HG02840 (cell line): ENCODE data around the gene COL11A2.
"Not testable (repeated sequence)": the region's sequence is repeated elsewhere in the genome, so short reads cannot be mapped to it uniquely, and the experiment has no call there.

Experiments
- ATAC-seq: cut with Tn5 transposase; IDR thresholded peaks from one replicate; pipeline ENCODE4 v1.9.1; 2021; ENCODE audit warnings: mild to moderate bottlenecking, moderate library complexity, moderate number of reproducible peaks; ENCODE audit not compliant: unreplicated experiment, low FRiP score

The COL11A2 gene

DNA sequence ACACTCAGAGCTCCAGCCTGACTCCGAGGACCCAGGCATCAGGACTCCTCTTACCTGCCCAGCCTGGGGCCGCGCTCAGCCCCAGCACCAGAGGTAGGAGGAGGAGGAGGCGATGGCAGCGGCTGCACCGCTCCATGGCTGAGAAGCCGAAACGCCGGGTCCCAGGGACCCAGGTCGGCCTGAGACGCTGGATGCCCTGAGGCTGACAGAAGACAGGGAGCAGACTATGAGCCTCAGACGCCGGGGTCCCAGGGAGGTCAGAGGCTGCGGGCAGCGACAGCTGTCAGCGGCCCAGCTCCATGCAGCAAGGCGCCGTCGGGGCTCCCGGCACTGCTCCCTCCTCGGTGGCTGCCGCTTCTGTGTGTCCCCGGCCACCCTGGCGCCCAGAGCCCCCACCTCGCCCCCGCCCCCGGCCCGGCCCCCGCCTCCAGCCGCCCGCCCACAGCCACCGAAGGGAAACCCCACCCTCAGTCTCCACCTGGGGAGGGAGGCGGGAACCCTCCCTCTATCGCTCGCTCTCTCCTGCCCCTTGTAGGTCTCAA is at the start of gene COL11A2:
Gene COL11A2, minus strand, starts transcription at position 363 of the 542 bp plus-strand sequence. Its CDS starts 227 bp downstream, at position 136.
- no peak for ATAC-seq

DNA sequence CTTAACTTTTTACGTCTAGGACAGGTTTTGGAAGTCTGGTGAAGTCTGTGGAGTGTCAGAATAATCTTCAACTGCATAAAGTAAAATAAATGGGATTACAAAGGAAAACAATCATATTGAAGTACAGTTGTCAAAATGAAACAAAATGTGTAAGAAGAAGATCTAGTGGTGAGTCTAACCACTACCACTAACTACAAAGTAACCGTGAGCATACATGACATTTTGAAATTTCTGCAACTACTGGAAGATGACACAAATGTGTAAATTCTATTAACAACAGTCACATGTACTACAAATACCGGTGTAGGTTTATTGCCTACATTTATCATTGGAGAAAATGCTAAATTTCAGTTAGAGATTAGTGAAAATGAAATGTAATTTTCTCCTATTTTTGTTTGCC is 49.7 kb upstream of the COL11A2 start:
- ATAC-seq = no peak

DNA sequence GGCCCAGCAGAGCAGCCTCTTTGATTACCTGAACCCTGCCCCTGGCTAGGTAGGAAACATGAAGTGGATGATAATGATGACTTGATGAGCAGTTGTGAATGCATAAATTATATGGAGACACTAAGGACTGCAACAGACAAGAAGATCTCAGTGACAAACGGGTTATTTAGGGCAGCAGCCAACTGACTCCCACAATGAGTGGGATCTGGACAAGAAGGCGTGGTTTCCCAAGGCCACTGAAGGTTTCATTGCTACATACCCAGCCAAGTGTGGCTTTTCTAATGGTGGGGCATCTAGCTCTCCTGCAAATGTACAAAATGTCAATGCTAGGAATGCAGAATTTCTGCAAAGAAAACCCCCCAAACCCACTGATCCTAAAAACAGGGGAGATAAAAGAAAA is 45.5 kb upstream of the COL11A2 start:
- no peak for ATAC-seq

DNA sequence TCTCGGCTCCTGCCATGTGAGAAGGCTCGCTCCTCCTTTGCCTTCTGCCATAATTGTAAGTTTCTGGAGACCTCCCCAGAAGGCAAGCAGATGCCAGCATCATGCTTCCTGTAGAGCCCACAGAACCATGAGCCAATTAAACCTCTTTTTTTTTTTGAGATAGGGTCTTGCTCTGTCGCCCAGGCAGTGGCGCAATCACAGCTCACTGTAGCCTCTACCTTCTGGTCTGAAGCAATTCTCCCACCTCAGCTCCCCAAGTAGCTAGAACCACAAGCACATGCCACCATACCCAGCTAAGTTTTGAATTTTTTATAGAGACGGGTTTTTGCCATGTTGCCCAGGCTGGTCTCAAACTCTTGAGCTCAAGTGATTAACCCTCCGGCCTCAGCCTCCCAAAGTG is 44.6 kb upstream of the COL11A2 start:
- no peak for ATAC-seq

DNA sequence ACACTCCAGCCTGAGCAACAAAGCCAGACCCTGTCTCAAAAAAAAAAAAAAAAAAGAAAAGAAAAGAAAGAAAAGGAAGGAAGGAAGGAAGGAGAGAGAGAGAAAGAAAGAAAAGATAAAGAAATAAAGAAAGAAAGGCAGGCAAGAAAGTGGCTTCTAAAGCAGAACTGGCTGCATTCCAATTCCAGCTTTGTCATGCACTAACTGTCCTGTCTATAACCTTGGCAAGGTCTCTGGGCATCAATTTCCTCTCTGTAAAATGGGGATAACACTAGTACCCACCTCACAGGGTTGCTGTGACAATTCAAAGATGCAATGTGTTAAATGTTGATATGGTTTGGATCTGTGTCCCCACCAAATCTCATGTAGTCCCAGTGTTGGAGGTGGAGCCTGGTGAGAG is 44.1 kb upstream of the COL11A2 start:
- ATAC-seq = no peak

DNA sequence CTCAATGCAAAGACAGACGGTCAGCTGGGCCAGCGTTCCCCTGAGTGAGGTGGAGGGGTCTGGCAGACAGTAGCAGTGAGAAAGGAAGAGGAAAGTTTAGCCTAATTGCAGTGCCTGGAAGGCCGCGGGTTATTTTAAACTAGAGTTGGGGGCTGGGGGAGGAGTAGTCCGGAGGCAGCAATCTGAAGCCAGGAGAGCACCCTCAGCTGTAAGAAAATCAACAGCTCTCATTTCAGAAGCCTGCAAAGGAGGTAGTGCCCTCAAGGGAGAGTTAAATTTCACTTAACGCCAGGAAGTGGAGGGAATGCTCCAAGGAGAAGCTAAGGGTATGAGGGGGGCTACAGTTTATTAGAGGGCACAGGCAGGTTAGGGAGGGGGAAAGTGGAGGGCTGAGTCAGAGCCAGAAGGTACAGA is 43.0 kb upstream of the COL11A2 start:
- ATAC-seq = no peak

DNA sequence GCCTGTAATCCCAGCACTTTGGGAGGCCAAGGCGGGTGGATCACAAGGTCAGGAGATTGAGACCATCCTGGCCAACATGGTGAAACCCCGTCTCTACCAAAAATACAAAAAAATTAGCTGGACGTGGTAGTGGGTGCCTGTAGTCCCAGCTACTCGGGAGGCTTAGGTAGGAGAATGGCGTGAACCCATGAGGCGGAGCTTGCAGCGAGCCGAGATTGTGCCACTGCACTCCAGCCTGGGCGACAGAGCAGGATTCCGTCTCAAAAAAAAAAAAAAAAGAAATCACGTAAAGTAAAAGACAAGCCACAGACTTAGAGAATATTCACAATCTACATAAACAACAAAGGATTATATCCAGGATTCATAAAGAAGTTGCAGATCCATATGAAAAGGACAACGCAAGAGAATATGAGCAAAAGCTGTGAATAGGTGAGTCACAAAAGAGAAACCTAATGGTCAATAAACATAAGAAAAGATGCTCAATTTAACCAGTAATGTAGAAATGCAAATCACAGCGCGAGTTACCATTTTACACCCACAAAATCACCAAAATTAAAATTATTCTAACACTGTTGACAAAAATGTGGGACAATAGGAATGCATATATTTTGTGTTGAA is 34.3 kb upstream of the COL11A2 start:
- not testable (repeated sequence) for ATAC-seq

DNA sequence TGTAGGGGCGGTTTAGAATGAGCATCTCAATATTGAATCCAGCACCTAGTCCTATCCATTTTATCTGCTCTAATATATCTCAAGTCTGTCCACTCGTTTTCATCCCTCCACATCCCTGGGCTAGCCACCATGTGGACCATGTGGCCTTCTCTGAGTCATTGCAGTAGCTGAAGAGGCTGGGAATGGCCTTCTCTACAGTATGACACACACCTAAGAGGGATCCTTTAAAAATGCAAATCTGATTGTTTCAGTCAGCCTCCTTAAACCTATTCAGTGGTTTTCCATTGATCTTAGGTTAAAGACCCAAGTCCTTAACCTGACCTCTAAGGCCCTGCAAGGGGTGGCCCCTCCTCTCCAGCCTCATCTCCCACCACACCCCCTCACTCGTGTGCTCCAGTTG is 25.4 kb upstream of the COL11A2 start:
- ATAC-seq = no peak

DNA sequence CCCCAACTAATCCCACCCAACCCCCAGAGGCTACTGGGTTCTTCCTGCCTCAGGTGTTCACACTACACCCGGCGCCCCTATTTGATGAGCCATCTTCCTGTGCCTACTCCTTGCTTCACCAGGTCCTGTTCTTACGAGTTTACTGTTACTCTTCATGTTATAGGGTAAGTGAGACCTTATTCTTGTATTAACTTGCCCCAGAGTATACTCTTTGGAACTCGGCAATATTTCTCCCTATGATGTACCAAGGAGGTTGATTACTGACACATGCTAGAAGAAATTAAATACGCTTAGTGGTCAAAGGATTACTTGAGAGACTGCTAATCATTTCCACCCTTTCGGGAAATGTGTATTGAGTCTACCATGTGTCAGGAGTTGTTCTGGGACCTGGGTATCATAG is 25.0 kb upstream of the COL11A2 start:
- ATAC-seq = no peak

DNA sequence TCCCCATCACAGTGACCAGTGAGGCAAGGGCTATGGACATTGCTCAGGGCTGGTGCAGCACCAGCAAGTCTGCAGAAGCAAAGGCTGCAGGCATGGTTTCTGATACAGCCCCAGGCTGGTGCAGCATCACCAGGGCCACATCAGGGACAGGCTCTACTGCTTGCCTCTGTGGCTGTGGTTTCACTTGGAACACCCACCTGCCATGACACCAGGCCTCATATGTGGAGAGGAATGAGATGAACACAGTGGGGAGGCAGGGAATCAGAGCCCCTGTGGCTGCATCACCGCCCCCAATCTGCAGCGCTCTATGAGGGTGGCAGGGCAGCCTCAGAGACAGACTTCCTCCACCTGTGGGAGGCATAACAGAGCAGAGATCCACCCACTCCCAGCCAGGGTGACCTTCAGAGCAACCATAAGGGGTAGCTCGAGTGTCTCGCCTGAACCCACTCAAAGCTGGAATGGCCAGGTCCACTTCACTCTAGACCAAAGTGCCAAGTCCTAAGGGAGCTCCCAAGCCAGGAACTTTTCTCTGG is 23.9 kb upstream of the COL11A2 start:
- no peak for ATAC-seq

DNA sequence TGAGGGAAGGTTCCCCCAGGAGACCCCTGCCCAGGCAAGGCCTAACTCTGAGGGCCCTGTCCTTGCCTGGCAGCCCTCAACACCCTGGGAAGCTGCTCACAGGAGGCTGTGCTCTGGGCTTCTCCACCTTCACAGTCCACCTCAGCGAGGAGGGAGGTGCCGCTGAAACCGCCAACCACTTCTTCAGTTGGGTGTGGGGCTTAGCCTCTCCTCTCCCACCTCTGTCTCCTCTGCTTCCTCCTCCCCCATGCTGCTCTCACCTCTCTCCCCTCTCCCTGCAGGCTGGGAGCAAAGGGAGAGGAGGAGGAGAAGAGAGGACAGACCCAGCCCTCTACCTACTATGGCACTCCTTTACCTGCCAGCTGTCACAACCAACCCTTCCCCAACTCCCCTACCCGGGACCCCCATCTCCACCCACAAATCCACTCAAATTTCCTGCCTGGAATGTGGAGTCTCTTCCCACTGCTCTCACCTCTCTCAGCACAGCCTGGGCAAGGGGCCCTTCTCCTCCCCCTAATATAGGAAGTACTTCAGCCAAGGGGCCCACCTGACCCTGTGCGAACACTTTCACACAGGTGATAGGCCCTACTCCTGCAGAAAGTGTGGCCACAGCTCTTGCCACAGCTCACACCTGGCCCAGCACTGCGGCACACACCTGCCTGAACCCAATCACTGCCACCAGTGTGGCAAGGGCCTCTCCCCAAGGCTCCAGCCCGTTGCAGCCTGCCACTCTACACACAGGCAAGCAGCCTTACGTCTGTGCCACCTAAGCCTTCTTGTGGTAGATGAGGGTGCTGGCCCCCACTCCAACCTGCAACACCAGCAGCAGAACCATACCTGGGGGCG is 23.2 kb upstream of the COL11A2 start:
- no peak for ATAC-seq

DNA sequence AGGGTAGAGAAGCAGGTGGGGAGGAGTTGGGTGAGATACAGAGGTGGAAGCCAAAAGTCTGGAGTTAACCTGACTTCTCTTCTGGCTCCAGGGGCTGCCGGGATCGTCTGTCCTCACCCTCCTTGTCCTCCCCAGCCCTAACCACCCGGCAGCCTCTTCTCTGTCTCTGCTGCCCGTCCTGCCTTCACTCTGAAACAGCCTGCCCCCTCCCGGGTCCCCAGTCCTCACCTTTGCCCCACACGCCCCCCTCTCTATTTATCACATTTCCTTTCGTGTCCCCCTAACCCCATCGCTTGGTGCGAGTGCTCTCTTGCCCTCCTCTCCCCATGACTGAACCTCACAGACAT is 21.7 kb upstream of the COL11A2 start:
- no peak for ATAC-seq

DNA sequence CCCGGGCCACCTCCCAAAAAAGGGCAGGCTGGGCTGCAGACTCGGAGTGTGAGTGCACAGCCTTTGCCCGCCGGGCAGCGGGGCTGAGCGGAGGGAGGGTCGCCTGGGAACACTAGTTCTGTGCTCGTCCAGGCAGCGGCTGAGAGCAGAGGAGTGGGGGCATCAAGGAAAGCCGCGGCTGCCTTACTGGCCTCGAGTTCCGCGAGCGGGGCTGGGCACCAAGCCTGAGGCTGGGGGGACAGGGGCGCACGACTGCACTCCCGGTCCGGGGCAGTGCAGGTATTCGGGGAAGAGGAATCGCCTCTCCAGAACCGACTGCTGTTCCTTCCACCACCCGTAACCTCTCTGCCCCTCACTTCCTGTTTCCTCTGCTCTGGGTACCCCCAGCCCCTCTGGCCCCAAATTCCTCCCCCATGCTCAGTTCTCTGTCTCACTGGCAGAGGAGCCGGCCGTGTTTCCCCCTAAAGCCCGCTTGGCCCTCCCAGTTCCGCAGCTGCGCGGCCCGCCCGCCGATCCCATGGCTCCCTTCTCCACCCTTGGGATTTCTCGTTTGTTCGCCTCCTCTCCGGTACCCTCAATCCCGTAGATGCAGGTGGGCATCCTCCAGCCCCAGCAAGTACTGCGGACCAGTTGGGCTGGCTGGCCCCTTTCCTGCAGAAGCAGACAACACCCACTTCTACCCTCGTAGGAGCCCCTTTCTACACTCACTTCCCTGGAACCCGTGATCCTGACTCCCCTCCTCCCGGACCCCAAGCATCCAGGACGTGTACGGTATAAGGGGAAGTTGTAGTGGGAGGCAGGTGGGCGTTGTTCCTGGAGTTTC is 21.1 kb upstream of the COL11A2 start:
- ATAC-seq = no peak

DNA sequence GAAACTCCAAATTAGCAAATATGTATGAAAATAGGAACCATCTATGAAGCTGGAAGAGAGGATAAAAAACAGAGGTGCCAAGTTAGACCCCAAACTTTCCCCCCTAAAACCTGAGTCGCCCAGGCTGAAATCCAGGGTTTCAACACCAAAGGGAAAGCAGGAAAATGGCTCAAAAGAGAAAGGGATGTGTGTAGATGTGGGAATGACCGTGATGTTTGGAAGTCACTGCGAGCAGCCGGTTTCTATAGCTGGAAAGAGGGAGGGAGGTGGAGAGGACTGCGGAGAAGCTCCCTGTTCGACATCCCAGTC is 20.5 kb upstream of the COL11A2 start:
- ATAC-seq = no peak

DNA sequence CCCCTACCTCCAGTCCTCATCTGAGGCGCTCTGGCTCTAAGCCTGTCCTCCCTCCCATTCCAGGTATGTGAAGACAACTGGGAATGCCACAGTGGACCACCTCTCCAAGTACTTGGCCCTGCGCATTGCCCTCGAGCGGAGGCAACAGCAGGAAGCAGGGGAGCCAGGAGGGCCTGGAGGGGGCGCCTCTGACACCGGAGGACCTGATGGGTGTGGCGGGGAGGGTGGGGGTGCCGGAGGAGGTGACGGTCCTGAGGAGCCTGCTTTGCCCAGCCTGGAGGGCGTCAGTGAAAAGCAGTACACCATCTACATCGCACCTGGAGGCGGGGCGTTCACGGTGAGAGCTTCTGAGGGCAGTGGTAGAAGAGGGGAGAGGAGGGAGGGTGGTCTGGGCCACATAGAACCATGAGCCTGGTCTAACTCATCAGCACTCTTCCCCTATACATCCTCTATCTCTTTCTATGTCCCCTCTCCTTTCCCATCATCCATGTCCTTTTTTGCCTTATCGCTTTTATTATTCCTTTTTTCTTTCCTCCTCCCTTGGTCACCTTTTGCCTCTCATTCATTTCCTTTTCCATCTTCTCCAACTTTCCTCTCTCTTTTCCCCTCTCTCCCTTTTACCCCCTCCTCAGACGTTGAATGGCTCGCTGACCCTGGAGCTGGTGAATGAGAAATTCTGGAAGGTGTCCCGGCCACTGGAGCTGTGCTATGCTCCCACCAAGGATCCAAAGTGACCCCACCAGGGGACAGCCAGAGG is 19.6 kb upstream of the COL11A2 start:
- no peak for ATAC-seq

DNA sequence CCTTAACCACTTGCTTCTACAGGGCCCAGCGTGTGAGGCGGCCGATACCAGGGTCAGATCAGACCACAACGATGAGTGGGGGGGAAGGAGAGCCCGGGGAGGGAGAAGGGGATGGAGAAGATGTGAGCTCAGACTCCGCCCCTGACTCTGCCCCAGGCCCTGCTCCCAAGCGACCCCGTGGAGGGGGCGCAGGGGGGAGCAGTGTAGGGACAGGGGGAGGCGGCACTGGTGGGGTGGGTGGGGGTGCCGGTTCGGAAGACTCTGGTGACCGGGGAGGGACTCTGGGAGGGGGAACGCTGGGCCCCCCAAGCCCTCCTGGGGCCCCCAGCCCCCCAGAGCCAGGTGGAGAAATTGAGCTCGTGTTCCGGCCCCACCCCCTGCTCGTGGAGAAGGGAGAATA is 18.9 kb upstream of the COL11A2 start:
- ATAC-seq = no peak

DNA sequence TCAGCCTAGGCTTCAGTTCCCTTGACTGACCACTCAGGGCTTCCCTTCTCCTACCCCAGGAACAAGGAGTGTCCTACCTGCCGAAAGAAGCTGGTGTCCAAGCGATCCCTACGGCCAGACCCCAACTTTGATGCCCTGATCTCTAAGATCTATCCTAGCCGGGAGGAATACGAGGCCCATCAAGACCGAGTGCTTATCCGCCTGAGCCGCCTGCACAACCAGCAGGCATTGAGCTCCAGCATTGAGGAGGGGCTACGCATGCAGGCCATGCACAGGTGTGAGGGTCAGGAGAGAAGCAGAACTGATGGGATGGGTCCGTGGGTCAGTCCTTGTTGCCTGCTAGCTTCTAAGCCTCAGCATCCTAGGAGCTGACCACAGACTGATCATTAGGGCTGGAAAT is 17.6 kb upstream of the COL11A2 start:
- ATAC-seq = no peak

DNA sequence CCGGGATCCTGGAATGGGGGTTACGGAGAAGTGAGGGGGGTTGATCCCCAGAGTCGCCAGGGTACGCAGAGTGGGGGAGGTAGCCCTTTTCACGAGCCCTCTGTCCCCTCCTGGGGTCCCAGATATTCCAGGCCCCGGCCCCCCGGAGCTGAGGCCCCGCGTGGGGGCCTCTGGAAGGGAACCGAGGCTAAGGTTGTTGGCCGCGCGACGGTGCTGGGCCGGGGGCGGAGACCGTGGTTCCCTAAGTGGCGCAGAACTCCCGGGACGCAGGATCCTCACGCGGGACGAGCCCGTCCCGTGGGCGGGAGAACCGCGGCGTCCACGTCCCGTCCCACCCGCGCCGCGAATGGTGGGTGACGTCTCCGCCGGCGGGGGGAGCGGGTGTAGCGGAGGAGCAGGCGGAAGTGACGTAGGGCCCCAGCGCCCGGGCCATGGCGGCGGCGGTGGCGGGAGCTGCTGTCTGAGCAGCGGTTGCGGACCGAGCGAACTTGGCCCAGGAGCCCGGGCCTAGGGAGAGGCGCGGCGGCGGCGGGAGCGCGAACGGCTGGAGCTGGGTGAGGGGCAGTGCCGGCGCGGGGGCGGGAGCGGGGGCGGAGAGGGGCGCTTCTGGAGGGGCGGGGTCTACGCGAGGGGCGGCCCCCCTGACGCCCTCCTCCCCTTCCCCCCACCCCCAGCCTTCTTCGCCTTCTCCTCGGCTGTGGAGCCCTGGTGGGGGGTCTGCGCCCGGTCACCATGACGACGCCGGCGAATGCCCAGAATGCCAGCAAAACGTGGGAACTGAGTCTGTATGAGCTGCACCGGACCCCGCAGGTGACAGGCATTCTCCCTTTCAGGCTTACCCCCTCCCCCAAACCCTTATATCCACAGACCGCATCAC is 16.1 kb upstream of the COL11A2 start, which contains the start of gene RING1:
Gene RING1, plus strand, starts transcription at position 410 of the 877 bp plus-strand sequence. Its CDS starts 323 bp downstream, at position 733.
- ATAC-seq = peak; percentile 51

DNA sequence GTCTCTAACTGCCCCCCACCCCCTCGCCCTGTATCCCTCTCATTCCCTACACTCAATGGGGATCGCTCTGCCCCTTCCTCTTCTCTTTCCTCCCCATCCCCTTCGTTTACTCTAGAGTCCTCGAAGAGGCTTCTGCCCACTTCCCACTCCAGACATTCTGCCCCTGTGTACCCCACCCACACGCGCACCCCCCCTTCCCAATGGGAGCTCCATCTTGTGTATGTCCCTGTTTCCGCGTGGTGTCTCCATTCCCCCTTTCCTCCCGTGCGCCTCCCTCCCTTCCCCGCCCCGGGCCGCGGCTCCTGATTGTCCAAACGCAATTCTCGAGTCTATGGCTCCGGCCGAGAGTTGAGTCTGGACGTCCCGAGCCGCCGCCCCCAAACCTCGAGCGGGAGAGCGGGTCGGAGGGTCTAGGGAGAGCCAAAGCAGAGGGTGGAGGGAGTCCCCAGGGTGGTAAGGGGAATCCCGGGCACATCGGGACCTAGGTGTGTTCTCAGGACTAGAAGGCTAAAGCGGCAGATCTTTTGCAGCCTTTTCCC is 15.4 kb upstream of the COL11A2 start:
- ATAC-seq = no peak
